WTC11 (cell line): ENCODE data around the gene FAM193B. TPM values are rescaled to one million over a fixed set of nuclear protein-coding genes. Genes with fewer than 3 reads are reported as not detected.

Experiments used
- ATAC-seq: fragments of 200-7000 bp; cut with Tn5 transposase; 2 replicates; pipeline ENCODE4 v1.10.0; 2021; ENCODE audit warnings: mild to moderate bottlenecking, moderate library complexity
- CTCF ChIA-PET: fragments of 300-600 bp; sonication (Branson Sonifier 250); formaldehyde crosslinking; loops from one replicate; lab custom pipeline; 2021; ENCODE audit warnings: antibody characterized with exemption; lab: Charles Lee
- POLR2A ChIA-PET: fragments of 350-600 bp; sonication (Branson Sonifier 250); formaldehyde crosslinking; loops from one replicate; lab custom pipeline; 2021; ENCODE audit warnings: antibody characterized with exemption; lab: Charles Lee
- DNase-seq: peaks from one replicate; pipeline ENCODE4 v3.0.0; 2021; ENCODE audit warnings: low spot score
- H3K27ac Mint-ChIP-seq: 2 replicates; pipeline ENCODE4 v1.8.0; 2021; ENCODE audit warnings: mixed read lengths
- H3K27me3 Mint-ChIP-seq: 2 replicates; pipeline ENCODE4 v1.8.0; 2021; ENCODE audit warnings: low read depth, mild to moderate bottlenecking, moderate library complexity, mixed read lengths
- H3K36me3 Mint-ChIP-seq: 2 replicates; pipeline ENCODE4 v1.8.0; 2021; ENCODE audit warnings: mixed read lengths
- H3K4me1 Mint-ChIP-seq: 2 replicates; pipeline ENCODE4 v1.8.0; 2022; ENCODE audit warnings: mixed read lengths
- H3K4me3 Mint-ChIP-seq: 2 replicates; pipeline ENCODE4 v1.8.0; 2021; ENCODE audit warnings: mild to moderate bottlenecking, moderate library complexity, mixed read lengths
- H3K9me3 Mint-ChIP-seq: 2 replicates; pipeline ENCODE4 v1.8.0; 2021; ENCODE audit warnings: mixed read lengths
- ARID4B ChIP-seq: sonication (generic); formaldehyde crosslinking; IDR thresholded peaks from 2 replicates; pipeline ENCODE4 v1.8.0; 2023; ENCODE audit warnings: missing genetic modification reagents, mild to moderate bottlenecking, borderline replicate concordance
- ATF1 ChIP-seq: sonication (generic); formaldehyde crosslinking; IDR thresholded peaks from 2 replicates; pipeline ENCODE4 v1.8.1; 2023; ENCODE audit warnings: mild to moderate bottlenecking, moderate library complexity, missing genetic modification reagents
- EMX1 ChIP-seq: fragments of 250-450 bp; sonication (Bioruptor Pico); IDR thresholded peaks from 2 replicates; pipeline ENCODE4 v1.8.0; 2021; ENCODE audit warnings: mild to moderate bottlenecking
- ERG ChIP-seq: fragments of 250-450 bp; sonication (Bioruptor Pico); IDR thresholded peaks from 2 replicates; pipeline ENCODE4 v1.8.0; 2021; ENCODE audit warnings: mild to moderate bottlenecking
- FOXP4 ChIP-seq: sonication (generic); formaldehyde crosslinking; IDR thresholded peaks from 2 replicates; pipeline ENCODE4 v1.8.0; 2022; ENCODE audit warnings: mild to moderate bottlenecking, missing genetic modification reagents
- NFATC4 ChIP-seq: fragments of 250-450 bp; sonication (Bioruptor Pico); IDR thresholded peaks from 2 replicates; pipeline ENCODE4 v1.9.0; 2021; ENCODE audit warnings: mild to moderate bottlenecking
- NFE2L1 ChIP-seq: sonication (generic); formaldehyde crosslinking; IDR thresholded peaks from 2 replicates; pipeline ENCODE4 v1.8.1; 2023; ENCODE audit warnings: missing genetic modification reagents
- NFYB ChIP-seq: sonication (generic); formaldehyde crosslinking; conservative IDR thresholded peaks from 2 replicates; pipeline ENCODE4 v1.8.0; 2022; ENCODE audit warnings: low read depth, missing genetic modification reagents
- PRRX2 ChIP-seq: fragments of 250-450 bp; sonication (Bioruptor Pico); IDR thresholded peaks from 2 replicates; pipeline ENCODE4 v1.8.0; 2021; ENCODE audit warnings: mild to moderate bottlenecking
- SP1 ChIP-seq: sonication (generic); formaldehyde crosslinking; conservative IDR thresholded peaks from 2 replicates; pipeline ENCODE4 v1.8.1; 2022; ENCODE audit warnings: missing genetic modification reagents
- TEAD4 ChIP-seq: sonication (generic); formaldehyde crosslinking; IDR thresholded peaks from 2 replicates; pipeline ENCODE4 v1.8.0; 2022; ENCODE audit warnings: mild to moderate bottlenecking, missing genetic modification reagents
- ZNF219 ChIP-seq: sonication (generic); formaldehyde crosslinking; IDR thresholded peaks from 2 replicates; pipeline ENCODE4 v1.8.0; 2023; ENCODE audit warnings: missing genetic modification reagents, mild to moderate bottlenecking, borderline replicate concordance
- ZNF416 ChIP-seq: fragments of 250-450 bp; sonication (Bioruptor Pico); IDR thresholded peaks from 2 replicates; pipeline ENCODE4 v1.9.0; 2021; ENCODE audit warnings: mild to moderate bottlenecking, inconsistent platforms
- ZNF423 ChIP-seq: fragments of 250-450 bp; sonication (Bioruptor Pico); IDR thresholded peaks from 2 replicates; pipeline ENCODE4 v2.1.2; 2022; ENCODE audit warnings: mild to moderate bottlenecking, moderate library complexity
- total RNA-seq: library from RNA; stranded (reverse); gene quantifications from 3 replicates; pipeline ENCODE4 v1.2.3, GENCODE V29; 2021

FAM193B gene
- total RNA-seq, 1 experiment from 2014 or later: 101 TPM

- TF ChIP-seq ZNF423 (CRISPR knock-in tag): peak; percentile 83
- TF ChIP-seq TEAD4 (CRISPR knock-in tag): no peak
- peak; percentile 57; the same call in 1 of the 2 replicates for TF ChIP-seq PRRX2
- TF ChIP-seq EMX1 (CRISPR knock-in tag): peak; percentile 89
- no peak for TF ChIP-seq NFE2L1
- TF ChIP-seq ERG: peak; percentile 84; the same call in 1 of the 2 replicates
- TF ChIP-seq NFATC4: peak; percentile 84
- TF ChIP-seq, all 79 proteins: peak for 5
- peak; percentile 88 for DNase-seq
- Mint-ChIP-seq H3K27me3 (peaks cover 31% of the 10 kb centered on the region), H3K9me3 (no peaks in the 10 kb centered on the region), H3K4me3 (peak overlapping the region; percentile 75), H3K36me3 (peaks cover 12% of the 10 kb centered on the region), H3K27ac (peak overlapping the region; percentile 92; the same call in 1 of the 2 replicates), H3K4me1 (peaks cover 37% of the 10 kb centered on the region)
- ChIA-PET POLR2A (interaction anchor here (0.6 to 3.9 kb wide), 18 partner anchors 8 to 194 kb away, joined by 3 to 53 read pairs (median 5); partner anchors contain the start of genes DBN1, DDX41, DOK3 and GRK6), CTCF (interaction anchor here (0.6 to 11.2 kb wide), 24 partner anchors 8 to 491 kb away, joined by 3 to 230 read pairs (median 5); partner anchors contain the start of genes DBN1, DDX41, DOK3 and GRK6)
- peak; percentile 50 for ATAC-seq
Observed at GRCh38 chr5:177496727-177497291, 57.6 kb downstream of the FAM193B start.

- Mint-ChIP-seq H3K9me3 (no peaks in the 10 kb centered on the region), H3K4me3 (peak overlapping the region; percentile 75), H3K36me3 (peaks cover 14% of the 10 kb centered on the region), H3K27ac (peak overlapping the region; percentile 92), H3K4me1 (peaks cover 36% of the 10 kb centered on the region), H3K27me3 (peaks cover 31% of the 10 kb centered on the region)
- DNase-seq: peak; percentile 37
- TF ChIP-seq ZNF416 (peak; percentile 17; the same call in 1 of the 2 replicates), NFYB (no peak)
- POLR2A ChIA-PET: interaction anchor here (0.5 to 6.1 kb wide), 11 partner anchors 10 to 194 kb away, joined by 3 to 53 read pairs (median 3); partner anchors contain the start of genes DBN1, DDX41 and LMAN2
- CTCF ChIA-PET: interaction anchor here (0.6 to 11.2 kb wide), 19 partner anchors 10 to 490 kb away, joined by 3 to 230 read pairs (median 5); partner anchors contain the start of genes DBN1, DDX41, DOK3 and GRK6
- peak; percentile 7 for ATAC-seq
Observed at GRCh38 chr5:177496070-177496726, 58.2 kb downstream of the FAM193B start.

GRCh38 chr5:177495243-177496060, 58.9 kb downstream of the FAM193B start:
- H3K4me1 Mint-ChIP-seq: peaks cover 34% of the 10 kb centered on the region
- peaks cover 29% of the 10 kb centered on the region for H3K27me3 Mint-ChIP-seq
- no peaks in the 10 kb centered on the region for H3K9me3 Mint-ChIP-seq
- POLR2A ChIA-PET: interaction anchor here (0.5 to 6.1 kb wide), 9 partner anchors 9 to 70 kb away, joined by 3 to 53 read pairs (median 3); partner anchors contain the start of gene DBN1
- H3K36me3 Mint-ChIP-seq: peaks cover 16% of the 10 kb centered on the region
- TF ChIP-seq SP1 (CRISPR knock-in tag) (no peak), ATF1 (0 out of 2 replicates have a peak, but pooled peaks have one; percentile 5), EMX1 (CRISPR knock-in tag) (peak; percentile 33; the same call in 1 of the 2 replicates), ARID4B (CRISPR knock-in tag) (0 out of 2 replicates have a peak, but pooled peaks have one; percentile 39), FOXP4 (CRISPR knock-in tag) (0 out of 2 replicates have a peak, but pooled peaks have one; percentile 31), ZNF219 (CRISPR knock-in tag) (no peak)
- ATAC-seq (peak; percentile 12), DNase-seq (peak; percentile 85)
- H3K27ac Mint-ChIP-seq: peak overlapping the region; percentile 92
- CTCF ChIA-PET: interaction anchor here (1.0 to 11.2 kb wide), 21 partner anchors 9 to 186 kb away, joined by 3 to 230 read pairs (median 5); partner anchors contain the start of genes DBN1, DDX41, DOK3 and GRK6
- peak overlapping the region; percentile 75 for H3K4me3 Mint-ChIP-seq
